ENCODE measurements around the gene RASL10B. TPM values are rescaled to one million over a fixed set of nuclear protein-coding genes. Genes with fewer than 3 reads are reported as not detected.

The RASL10B gene
- total RNA-seq, 1 experiment from 2014 or later = 4.3 TPM

- peaks cover 4% of the 10 kb centered on the region for H3K27me3 ChIP-seq (ENCODE audit: control insufficient read depth, insufficient read depth, low read length)
- no TSS peak for BruUV-seq (replicated peaks)
- POLR2A ChIA-PET = no interaction called here
- in situ Hi-C loops (cut with HindIII; ENCODE audit: low pct_unique_long_range_greater_than_20kb, low sequenced_read_pairs) = no loop called here
- peaks cover 13% of the 10 kb centered on the region for H3K4me1 ChIP-seq (ENCODE audit: control insufficient read depth, insufficient read depth, low read length)
- no peak for ATAC-seq
- CTCF ChIA-PET = no interaction called here
- no peak overlapping the region for H3K4me3 ChIP-seq (ENCODE audit: low read depth in 2 of 2, low read length in 2 of 2)
- H3K27ac ChIP-seq (ENCODE audit: low read length) = no peak overlapping the region
- no peak for TF ChIP-seq TCF7L2 (IDR thresholded peaks at IDR 0.05; ENCODE audit: low read depth, low read length)
- no peak for TF ChIP-seq POLR2AphosphoS5 (IDR thresholded peaks at IDR 0.05; ENCODE audit: low read depth, low read length)
- TF ChIP-seq SIN3A (IDR thresholded peaks at IDR 0.05; ENCODE audit: borderline replicate concordance, insufficient read depth, low read depth, low read length) = no peak
- TF ChIP-seq, protein P1, sequence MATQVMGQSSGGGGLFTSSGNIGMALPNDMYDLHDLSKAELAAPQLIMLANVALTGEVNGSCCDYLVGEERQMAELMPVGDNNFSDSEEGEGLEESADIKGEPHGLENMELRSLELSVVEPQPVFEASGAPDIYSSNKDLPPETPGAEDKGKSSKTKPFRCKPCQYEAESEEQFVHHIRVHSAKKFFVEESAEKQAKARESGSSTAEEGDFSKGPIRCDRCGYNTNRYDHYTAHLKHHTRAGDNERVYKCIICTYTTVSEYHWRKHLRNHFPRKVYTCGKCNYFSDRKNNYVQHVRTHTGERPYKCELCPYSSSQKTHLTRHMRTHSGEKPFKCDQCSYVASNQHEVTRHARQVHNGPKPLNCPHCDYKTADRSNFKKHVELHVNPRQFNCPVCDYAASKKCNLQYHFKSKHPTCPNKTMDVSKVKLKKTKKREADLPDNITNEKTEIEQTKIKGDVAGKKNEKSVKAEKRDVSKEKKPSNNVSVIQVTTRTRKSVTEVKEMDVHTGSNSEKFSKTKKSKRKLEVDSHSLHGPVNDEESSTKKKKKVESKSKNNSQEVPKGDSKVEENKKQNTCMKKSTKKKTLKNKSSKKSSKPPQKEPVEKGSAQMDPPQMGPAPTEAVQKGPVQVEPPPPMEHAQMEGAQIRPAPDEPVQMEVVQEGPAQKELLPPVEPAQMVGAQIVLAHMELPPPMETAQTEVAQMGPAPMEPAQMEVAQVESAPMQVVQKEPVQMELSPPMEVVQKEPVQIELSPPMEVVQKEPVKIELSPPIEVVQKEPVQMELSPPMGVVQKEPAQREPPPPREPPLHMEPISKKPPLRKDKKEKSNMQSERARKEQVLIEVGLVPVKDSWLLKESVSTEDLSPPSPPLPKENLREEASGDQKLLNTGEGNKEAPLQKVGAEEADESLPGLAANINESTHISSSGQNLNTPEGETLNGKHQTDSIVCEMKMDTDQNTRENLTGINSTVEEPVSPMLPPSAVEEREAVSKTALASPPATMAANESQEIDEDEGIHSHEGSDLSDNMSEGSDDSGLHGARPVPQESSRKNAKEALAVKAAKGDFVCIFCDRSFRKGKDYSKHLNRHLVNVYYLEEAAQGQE (IDR thresholded peaks at IDR 0.05; ENCODE audit: insufficient read depth in 1 of 2, low read depth in 2 of 2, low read length in 1 of 2) = no peak
- no peak for TF ChIP-seq CTCF (IDR thresholded peaks at IDR 0.05)
- DNase-seq (ENCODE audit: low read depth, low spot score) = no peak
- H3K9me3 ChIP-seq (ENCODE audit: control insufficient read depth, insufficient read depth, low read depth, low read length) = no peaks in the 10 kb centered on the region
- no peaks in the 10 kb centered on the region for H3K36me3 ChIP-seq (ENCODE audit: control insufficient read depth, insufficient read depth, low read length)
- intact Hi-C loops (cut with micrococcal nuclease; ENCODE audit: unreplicated experiment) = loop anchor here (5.0 kb wide), 2 partner anchors 133 to 188 kb away; no protein-coding TSS in a partner anchor
Observed at GRCh38 chr17:35744830-35745229, 13.4 kb downstream of the RASL10B start.

DNA sequence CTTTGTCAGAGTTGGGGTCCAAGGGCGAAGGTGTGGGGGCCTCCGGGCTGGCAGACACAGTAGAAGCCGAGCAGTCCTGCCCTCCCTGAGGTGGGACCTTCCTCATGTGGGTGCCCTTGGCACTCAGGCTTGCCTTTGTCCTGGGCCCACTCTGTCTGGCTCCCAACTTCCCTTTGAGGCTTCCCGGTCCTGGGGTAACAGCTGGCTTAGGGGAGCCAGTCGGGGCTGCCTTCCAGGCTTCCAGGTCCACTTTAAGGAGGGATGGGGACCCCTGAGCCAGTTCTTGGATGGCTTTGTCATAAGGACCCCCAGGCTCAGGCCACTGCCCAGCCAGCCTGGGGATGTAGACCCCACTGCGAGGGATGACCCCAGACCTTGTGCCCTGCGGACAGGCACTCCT, 13.8 kb downstream of the RASL10B start:
- peaks cover 4% of the 10 kb centered on the region for H3K27me3 ChIP-seq (ENCODE audit: control insufficient read depth, insufficient read depth, low read length)
- in situ Hi-C loops (cut with HindIII; ENCODE audit: low pct_unique_long_range_greater_than_20kb, low sequenced_read_pairs) = no loop called here
- ATAC-seq = no peak

More for the DNA sequence above, 13.8 kb downstream of the RASL10B start:
- intact Hi-C loops (cut with micrococcal nuclease; ENCODE audit: unreplicated experiment) = loop anchor here (5.0 kb wide), 2 partner anchors 133 to 188 kb away; no protein-coding TSS in a partner anchor
- ChIA-PET CTCF (no interaction called here), POLR2A (no interaction called here)
- no peak overlapping the region for H3K27ac ChIP-seq (ENCODE audit: low read length)
- H3K9me3 ChIP-seq (ENCODE audit: control insufficient read depth, insufficient read depth, low read depth, low read length) = no peaks in the 10 kb centered on the region
- TF ChIP-seq CTCF (IDR thresholded peaks at IDR 0.05) (no peak), SIN3A (IDR thresholded peaks at IDR 0.05; ENCODE audit: borderline replicate concordance, insufficient read depth, low read depth, low read length) (no peak), TCF7L2 (IDR thresholded peaks at IDR 0.05; ENCODE audit: low read depth, low read length) (no peak), POLR2AphosphoS5 (IDR thresholded peaks at IDR 0.05; ENCODE audit: low read depth, low read length) (no peak)
- TF ChIP-seq, protein P1 (IDR thresholded peaks at IDR 0.05; ENCODE audit: insufficient read depth in 1 of 2, low read depth in 2 of 2, low read length in 1 of 2) = no peak
- no TSS peak for BruUV-seq (replicated peaks)
- no peaks in the 10 kb centered on the region for H3K36me3 ChIP-seq (ENCODE audit: control insufficient read depth, insufficient read depth, low read length)
- no peak for DNase-seq (ENCODE audit: low read depth, low spot score)
- H3K4me3 ChIP-seq (ENCODE audit: low read depth in 2 of 2, low read length in 2 of 2) = no peak overlapping the region
- peaks cover 13% of the 10 kb centered on the region for H3K4me1 ChIP-seq (ENCODE audit: control insufficient read depth, insufficient read depth, low read length)

All from Panc1 (cell line).